IPS-NIHi7 (cell line): ENCODE data around the gene GSTK1.
"Not testable (repeated sequence)": the region's sequence is repeated elsewhere in the genome, so short reads cannot be mapped to it uniquely, and the experiment has no call there.

ENCODE experiments used
- DNase-seq: peaks from one replicate; pipeline ENCODE4 v3.0.0; 2012; ENCODE audit warnings: mixed read lengths; ENCODE audit errors: extremely low spot score

GSTK1 gene

DNA sequence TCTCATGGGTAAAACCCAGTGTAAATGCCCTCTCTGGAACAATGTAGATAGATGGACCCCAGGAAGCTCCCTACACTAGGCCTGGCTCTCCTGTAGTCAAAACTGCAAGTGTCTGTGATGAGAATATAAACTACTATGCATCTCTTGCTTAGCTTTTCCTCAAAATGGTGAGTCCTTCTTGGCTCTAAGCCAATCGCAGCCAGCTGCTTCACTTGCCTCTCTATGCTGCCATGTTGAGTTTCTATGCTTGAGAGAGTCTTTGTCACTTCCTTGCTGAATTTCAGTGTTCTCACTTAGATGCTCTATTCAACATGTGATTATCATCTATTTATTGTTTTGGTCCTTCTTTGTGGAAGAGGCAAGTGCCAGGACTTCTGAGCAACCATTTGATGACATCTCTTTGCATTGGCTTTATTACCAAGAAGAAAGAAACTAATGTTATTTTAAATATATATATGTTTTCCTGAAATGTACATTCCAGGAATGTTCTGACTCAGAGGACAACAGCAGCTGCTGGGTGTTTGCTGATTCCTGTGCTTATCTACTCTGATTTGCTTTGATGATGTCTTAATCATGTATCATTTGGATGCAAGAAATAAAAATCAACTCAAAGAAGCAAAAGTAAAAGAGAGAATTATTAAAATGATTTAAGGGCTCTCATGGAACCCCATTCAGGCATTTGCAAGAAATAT, 24.8 kb upstream of the GSTK1 start:
- no peak for DNase-seq

DNA sequence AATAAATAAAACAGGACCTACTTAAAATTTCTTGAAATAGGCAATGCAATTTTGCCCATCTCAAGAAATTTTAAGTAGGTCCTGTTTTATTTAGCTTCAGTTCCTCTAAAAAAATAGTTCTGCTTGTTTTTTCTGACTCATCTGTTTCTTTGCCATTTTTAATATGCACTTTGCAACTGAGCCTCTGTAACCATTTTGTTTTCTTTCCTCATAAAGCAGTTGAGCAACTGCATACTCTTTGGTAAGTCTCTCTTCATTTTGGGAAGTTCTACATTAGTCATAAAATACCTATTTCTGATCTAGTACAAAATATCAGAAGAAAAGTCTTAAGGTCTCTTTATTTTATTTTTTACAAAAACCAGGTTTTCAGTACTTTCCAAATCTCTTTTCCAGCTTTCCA, 23.4 kb upstream of the GSTK1 start:
- DNase-seq = no peak

DNA sequence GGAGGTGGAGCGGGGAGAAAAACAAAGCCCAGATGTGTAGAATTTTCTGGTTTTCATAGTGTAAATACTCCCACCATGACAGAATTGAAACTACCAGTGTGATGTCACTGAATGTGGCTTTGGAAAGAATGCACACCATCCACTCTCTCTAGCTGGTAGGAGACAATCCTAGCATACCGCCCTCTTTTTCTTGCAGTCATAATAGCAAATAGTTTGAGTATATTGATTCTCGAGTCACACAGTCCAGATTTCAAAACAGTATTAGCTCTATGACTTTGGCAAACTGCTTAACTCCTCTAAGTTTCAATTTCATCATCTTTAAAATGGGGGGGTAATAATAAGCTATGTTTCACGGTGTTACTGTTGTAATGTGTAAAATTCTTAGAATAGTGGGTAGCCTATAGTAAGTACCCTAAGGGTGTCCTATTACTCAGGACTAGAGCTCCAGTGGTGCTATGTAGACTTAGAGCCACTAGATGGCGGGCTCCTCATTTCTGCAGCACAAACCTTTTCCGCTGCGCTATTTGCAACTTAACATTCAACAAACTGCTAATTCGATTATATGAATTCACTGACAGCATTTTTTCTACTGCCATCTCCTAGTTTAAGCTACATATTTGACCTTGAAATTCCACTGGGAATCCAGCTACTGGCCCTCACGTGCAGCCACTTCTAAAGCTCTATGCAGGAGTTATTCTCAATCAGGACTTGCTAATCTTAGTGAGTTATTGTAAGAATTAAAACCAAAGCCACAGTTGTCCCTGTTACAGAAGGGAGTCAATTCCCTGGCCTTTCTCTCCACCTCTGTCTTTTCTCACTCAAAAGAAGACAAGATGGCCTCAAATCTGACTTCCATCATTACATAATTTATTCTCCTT, 22.7 kb upstream of the GSTK1 start:
- peak; percentile 73 for DNase-seq

DNA sequence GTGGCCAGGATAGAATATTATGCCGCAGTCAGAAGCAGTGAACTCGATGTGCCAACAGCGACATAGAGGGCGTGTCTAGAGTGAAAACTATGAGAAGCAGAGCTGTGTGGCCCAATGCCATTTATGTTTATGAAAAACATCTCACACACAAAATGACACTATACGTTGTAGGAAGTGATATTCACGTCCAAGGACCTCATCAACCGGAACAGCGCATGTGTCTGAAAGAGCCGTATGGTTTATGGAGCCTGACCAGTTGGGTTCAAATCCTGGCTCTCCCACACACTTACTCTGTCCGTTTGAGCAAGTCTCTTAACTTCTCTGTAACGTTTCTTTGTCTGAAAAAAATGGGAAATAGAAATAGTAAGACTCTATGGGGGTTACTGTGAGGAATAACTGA, 20.9 kb upstream of the GSTK1 start:
- no peak for DNase-seq

DNA sequence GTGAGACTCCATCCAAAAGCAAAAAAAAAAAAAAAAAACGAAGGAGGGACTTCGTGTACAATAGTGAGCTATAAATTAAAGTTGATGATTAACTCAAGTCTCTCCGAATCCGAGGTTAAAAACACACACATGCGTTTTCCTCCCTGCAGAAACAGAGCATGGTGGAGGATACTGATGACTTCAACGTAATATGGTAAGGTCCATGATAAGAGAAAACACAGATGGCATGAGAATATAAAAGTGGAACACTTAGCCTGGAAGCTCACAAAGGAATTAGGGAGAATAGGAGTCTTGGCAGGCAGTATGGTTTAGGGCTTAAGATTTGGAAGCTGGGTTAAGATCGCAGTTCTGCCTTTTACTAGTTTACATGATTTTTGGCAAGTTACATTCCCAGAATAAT, 20.1 kb upstream of the GSTK1 start:
- no peak for DNase-seq

DNA sequence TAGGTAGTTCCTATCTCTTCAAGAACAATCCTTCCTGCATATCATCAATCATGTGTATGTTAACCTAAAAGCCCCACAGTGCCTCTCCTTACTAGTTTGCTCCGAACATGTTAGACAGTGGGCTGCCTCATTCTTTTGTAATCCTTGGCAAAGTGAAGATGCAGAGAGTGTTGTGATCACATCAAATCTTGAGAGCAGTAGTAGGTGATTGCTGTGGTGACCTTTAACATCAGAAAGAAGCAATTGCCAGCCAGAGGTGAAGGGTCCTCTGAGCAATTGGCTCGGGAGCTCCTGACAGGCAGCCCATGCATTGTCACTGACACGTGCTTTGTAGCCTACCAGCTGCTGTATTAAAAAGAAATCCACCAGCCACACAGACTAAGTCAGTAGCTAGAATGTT, 19.6 kb upstream of the GSTK1 start:
- DNase-seq = no peak

DNA sequence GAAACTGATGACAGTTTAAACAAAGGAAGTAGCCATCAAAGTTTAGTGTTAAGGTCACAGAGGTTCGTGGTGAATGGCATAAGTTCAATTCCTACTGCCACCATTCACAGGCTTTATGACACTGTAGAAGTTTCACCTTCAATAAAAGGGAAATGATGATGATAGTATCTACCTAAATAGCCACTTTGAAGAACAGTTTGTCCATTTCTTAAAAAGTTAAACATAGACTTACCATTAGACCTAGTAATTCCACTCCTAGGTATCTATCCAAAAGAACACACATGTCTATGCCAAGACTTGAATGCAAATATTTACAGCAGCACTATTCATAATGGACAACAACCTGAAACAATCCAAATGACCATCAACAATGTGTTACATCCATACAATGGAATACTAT, 18.9 kb upstream of the GSTK1 start:
- DNase-seq = no peak

DNA sequence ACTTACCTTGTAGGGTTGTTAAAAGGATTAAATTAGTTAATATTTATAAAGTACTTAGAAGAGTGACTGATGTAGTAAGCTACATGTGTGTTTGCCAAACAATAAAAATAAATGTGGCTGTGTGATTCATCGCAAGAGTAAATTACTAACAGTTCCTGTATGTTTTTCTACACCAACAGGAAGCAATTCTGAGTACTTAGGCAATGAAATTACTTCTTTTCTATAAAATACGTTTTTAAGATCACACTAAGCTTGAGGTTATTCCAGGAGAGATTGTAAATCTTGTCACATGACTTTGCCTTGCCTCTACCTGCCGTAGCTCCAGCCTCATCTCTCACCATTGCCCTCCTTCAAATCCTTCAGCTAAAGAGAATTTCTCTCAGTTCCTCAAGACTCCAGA, 18.1 kb upstream of the GSTK1 start:
- DNase-seq = no peak

DNA sequence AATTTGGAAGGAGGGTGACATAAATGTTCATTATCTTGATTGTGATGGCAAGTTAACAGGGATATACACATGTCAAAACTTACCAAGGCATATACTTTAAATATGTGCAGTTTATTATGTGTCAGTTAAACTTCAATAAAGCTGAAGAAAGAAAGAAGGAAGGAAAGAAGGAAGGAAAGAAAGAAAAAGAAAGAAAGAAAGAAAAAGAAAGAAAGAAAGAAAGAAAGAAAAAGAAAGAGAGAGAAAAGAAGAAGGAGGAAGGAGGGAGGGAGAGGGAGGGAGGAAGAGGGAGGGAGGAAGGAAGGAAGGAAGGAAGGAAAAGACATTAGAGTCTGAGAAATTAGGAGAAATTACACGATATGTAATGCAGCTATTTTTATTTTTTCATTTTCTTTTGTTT, 15.9 kb upstream of the GSTK1 start:
- no peak for DNase-seq

DNA sequence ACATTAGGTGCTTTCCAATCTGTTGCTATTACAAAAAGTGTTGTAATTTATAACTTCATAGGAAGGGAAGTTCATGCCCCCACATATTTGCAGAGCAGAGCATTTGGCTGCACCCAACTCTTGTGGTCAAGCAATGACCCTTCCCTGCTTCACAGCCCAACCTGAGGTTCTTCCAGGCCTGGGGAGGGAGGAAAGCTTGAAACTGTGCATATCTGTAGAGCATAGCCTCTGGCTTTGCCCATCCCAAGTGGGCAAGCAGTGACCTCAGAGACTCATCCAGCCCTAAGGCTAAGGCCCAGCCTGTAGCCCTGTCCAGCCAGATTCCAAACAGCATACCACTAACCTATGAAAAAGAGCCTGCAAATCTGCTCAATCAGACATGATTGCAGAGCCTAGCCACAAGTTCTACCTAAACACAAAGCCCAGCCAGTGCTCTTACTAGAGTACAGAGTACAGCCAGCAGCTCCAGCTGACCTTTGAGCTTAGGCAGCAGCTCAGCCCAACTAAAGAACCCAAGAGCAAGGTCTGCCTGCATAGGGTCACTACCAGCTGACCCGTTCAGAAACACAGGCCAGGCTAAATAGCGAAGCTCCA, 14.4 kb upstream of the GSTK1 start:
- no peak for DNase-seq

DNA sequence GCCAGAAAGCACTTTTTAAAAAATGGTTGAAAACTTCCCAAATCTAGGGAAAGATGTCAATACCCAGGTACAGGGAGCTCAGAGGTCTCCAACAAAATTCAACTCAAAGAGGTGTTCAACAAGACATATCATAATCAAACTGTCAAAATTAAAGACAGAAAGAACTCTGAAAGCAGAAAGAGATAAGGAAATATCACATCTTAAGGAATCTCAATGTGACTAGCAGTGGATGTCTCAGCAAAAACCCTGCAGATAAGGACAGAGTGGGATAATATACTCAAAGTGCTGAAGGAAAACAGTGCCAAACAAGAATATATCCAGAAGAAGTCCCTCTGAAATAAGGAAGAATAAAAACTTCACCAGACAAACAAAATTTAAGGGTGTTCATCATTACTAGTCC, 13.0 kb upstream of the GSTK1 start:
- no peak for DNase-seq

DNA sequence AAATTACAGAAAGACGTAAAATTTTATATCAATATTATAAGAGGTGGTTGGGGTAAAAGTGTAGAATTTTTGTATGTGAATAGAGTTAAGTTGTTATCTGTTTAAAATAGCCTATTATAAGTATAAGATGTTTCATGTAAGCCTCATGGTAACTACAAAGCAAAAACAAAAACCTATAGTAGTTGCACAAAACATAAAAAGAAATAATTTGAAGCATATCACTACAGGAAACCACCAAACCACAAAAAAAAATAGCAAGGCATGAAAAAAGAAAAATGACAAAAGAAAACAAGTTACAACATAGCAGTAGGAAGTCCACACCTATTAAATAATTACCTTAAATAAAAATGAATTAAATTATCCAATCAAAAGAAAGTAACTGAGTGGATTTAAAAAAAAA, 12.4 kb upstream of the GSTK1 start:
- DNase-seq = no peak

DNA sequence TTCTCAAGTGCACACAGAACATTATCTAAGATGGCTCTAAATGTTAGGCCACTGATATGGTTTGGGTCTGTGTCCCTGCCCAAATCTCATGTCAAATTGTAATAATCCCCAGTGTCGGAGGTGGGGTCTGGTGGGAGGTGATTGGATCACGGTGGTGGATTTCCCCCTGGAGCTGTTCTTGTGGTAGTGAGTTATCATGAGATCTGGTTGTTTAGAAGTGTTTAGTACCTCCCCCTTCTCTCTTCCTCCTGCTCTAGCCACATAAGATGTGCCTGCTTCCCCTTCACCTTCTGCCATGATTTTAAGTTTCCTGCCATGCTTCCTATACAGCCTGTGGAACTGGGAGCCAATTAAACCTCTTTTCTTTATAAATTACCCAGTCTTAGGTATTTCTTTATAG, 11.2 kb upstream of the GSTK1 start:
- DNase-seq = no peak

DNA sequence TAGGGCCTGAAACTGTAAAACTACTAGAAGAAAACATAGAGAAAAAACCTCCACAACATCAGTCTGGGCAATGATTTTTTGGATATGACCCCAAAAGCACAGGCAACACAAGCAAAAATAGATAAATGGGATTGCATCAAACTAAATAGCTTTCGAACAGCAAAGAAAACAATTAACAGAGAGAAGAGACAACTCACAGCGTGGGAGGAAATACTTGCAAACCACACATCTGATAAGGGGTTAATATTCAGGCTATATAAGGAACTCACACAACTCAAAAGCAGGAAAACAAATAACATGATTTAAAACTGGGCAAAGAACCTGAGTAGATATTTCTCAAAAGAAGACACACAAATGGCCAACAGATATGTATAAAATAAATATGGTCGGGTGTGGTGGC, 7.7 kb upstream of the GSTK1 start:
- no peak for DNase-seq

DNA sequence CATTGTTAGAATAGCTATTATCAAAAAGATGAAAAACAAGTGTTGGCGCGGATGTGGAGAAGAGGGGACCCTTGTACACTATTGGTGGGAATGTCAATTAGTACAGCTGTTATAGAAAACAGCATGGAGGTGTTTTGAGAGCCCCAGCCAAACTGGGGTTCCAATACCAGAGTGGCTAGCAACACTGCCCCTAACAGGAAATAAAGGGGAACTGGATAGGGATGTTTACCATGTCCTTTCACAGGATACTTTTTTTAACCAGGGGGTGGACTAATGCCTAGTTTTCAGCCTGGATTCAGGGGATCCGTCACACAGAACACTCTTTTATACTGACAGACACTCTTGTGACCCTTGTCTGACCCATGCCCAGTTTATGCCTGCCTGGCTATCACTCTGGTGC, 6.9 kb upstream of the GSTK1 start:
- no peak for DNase-seq

DNA sequence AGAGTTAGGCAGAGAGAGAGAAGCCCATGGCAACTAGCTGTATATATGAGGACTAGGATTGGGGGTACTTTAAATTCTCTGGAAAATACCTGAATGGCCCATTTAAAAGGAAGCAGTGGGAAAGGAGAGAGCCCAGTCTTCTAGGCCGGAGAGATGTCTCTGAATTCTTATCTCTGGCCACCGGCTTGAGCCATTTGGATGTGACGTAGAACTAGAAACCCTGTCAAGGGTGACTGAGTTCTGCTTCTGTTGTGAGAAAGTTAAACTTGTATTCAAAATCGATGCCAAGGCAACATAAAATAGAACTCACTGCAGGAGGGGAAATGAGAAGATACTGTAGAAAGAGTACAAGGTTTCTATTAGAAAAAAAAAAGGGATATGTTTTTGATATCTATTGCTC, 6.3 kb upstream of the GSTK1 start:
- no peak for DNase-seq

DNA sequence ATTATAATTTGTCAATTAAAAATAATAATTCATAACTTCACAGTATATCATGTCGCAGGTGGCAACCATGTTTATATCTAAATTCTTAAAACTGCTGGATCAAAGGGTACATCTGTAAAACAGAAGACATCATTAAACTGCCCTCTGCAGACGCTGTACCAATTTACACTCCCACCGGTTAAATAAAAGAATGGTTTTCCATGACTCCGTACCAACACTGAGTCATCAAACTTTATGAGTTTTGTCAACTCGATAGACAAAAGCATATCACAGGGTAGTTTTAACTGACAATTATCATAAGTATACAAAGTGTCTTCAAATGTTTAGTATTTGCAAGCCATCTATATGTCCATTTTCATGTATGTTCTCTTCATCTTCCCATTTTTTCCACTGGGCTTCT, 5.7 kb upstream of the GSTK1 start:
- DNase-seq = no peak

DNA sequence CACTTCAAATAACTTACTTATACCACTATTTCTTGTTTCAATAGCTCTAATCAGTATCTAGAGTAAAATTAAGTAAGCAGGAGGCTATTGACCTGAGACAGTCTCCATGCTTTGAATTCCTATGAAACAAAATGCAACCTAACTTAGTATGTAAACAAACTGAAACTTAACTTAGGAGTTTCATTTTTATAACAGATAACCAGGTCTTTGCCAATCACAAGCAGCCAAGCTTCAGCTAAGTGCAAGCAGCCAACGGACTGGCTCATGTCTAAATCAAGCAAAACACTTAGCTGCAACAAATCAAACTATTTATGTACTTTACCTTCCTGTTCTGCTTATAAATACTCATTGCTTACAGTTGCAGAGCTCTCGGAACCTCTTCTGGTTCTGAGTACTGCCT, 4.4 kb upstream of the GSTK1 start:
- no peak for DNase-seq

DNA sequence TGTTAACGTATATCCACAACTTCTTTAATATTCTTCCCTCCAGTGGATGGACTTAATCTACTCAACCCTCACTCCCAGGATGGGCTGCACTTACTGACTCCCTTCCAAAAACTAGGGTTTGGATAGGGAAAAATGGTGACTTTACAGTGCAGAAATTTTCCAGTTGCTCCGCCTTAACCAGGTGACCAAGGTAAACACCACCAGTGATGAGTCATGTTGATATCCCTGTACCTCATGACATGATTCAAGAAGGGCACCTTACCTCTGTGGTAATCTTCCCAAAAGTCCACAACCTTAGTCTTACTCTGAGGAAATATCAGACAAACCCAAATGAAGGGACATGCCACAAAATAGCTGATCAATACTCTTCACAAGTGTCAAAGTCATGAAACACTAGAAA, 3.5 kb upstream of the GSTK1 start:
- DNase-seq = no peak

DNA sequence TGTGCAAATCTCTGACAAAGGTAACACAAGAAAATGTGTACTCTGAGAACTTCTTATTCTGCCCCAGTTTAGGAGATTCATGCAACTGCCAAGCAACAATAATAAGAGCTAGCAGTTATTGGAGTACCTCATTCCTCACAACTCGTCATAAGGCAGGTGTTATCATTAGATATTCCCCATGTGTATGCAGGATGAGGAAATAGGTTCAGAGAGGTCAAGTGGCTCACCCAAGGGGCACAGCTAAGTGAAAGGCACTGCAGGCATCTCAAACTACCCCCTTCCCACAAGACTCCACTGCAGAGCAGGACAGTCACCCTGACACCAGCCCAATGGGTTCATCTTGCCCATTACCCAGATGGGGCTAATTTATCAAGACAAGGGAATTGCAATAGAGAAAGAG, 1.3 kb upstream of the GSTK1 start:
- DNase-seq = no peak

DNA sequence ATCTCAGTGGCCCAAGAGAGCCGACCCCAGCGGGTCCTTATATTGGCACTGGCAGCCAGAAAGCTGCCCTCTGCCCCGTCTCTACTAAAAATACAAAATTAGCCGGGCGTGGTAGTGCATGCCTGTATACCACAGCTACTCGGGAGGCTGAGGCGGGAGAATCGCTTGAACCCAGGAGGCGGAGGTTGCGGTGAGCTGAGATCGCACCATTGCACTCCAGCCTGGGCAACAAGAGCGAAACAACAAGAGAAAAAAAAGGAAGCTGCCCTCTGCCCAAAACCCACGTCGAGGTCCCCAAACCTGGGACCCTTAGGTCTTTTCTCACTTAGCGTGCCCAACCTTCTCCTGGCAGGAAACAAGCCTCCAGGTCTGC, 941 bp downstream of the GSTK1 start:
- DNase-seq = not testable (repeated sequence)

DNA sequence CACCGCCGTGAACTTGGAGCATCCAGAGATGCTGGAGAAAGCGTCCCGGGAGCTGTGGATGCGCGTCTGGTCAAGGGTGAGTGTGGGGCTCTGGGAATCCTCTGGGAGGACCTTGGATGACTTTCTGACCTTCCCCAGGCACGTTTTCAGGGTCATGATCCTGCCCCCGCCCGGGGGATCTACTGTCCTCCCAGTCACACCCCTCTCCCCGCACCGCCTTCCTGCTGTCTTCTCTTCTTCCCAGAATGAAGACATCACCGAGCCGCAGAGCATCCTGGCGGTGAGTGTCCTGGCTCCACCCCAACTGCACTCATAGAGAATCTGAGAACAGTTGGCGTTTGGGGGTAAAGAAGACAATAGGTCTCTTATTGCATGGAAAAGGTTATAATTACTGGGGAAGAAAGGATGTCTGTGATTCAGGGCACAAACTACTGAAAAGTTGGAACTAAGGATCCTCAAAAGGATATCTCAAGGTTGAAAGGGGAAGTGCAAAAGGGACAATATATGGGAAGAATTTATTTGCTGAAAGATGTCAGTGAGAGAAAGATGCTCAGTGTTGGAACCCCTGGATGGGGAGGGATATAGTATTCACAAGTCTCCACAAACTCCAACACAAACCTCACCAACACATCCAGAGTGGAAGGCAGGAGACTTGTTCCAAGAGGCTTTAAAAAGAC, 1.9 kb downstream of the GSTK1 start:
- DNase-seq = no peak

DNA sequence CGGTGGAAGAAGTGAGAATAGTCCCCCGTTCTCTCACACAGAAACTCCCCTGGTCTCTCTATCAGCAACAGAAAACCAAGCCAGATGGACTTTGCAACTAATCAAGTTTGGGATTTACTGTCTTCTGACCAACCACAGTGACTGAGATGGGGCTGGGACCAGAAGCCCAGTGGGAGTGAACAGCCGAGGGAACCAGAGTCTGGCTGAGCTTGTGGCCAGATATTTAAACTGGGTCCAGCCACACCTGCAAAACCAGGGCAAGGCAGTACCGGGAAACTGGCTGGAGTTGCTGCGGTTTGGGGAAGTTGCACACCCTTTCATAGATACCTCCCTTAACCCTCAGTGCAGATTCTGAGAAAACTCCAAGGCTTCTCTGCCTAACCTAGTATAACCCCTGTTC, 6.0 kb downstream of the GSTK1 start:
- DNase-seq = no peak
